ENCODE measurements around the gene APOL4. TPM values are rescaled to one million over a fixed set of nuclear protein-coding genes. Genes with fewer than 3 reads are reported as not detected.

APOL4 gene
- total RNA-seq, 1 donor: not detected

DNA sequence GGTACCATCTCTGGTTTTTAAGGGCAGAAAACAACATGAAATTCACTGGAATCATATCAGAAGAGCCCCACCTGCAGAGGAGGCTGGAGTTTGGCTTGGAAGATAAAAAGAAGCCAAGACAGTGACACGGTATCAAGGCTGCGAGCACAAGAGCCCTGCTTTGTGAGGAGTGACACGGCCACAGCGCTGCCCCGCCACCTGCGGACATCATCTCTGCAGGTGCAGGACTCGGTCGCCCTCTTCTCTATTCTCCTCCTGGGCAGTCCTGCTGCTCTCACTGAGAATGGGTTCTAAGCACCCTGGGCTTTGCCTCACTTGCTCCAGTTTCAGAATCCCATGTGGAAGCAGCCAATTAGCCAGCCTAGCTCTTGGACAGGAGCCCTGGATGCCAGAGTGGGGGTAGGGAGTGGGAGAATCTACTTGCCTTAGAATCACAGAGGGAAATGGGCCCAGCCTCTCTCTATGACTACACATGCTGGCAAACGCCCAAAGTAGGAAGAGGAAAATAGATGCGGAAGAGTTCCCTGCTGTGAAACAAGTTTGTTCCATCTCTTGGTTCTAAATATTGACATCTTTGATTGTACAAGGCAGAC, 17.1 kb downstream of the APOL4 start:
- DNase-seq (ENCODE audit: low read depth): no peak
- TF ChIP-seq, protein P1, sequence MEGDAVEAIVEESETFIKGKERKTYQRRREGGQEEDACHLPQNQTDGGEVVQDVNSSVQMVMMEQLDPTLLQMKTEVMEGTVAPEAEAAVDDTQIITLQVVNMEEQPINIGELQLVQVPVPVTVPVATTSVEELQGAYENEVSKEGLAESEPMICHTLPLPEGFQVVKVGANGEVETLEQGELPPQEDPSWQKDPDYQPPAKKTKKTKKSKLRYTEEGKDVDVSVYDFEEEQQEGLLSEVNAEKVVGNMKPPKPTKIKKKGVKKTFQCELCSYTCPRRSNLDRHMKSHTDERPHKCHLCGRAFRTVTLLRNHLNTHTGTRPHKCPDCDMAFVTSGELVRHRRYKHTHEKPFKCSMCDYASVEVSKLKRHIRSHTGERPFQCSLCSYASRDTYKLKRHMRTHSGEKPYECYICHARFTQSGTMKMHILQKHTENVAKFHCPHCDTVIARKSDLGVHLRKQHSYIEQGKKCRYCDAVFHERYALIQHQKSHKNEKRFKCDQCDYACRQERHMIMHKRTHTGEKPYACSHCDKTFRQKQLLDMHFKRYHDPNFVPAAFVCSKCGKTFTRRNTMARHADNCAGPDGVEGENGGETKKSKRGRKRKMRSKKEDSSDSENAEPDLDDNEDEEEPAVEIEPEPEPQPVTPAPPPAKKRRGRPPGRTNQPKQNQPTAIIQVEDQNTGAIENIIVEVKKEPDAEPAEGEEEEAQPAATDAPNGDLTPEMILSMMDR (IDR thresholded peaks at IDR 0.05; ENCODE audit: insufficient read depth, low read depth, low read length): no peak
- no peak overlapping the region for H3K4me3 ChIP-seq (ENCODE audit: low read depth, low read length)

DNA sequence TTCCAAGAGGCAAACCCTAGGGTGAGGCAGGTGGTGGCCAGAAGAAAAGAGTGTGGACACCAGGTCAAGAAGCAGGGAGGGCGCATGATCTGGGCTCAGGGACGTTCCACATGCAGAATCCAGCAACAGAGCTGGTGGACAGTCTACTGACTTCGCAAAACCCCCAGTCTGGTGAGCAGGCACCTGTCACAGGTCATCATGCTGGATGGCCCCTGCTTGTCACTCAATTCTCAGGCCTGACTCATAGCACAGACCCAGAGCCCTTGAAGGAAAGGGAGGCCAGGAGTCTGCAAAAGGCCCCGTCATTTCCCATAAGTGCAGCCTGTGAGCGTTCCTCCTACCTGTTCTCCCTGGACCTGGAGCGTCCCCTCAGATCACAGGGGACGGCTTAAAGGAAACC, 18.2 kb downstream of the APOL4 start:
- no peak for DNase-seq (ENCODE audit: low read depth)
- TF ChIP-seq, protein P1 (IDR thresholded peaks at IDR 0.05; ENCODE audit: insufficient read depth, low read depth, low read length): no peak
- H3K4me3 ChIP-seq (ENCODE audit: low read depth, low read length): no peak overlapping the region

DNA sequence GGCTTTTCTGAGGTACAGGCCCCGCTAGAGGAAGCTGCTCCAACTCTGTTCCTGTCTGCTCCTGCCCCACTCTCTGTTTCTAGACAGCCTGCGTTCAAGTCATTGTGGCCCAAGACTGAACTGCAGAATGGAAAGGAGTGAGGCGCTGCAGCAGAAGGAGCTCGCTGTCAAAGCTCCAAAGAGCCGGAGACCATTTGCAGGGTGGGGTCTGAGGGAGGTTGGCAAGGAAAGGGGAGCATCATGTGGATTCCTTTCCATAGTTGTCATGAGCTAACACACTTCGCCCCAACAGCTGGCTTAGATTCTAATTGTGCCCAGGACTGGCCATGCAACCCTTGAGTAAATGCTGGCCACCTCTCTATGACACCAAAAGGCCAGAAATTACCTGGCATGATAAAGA, 18.8 kb downstream of the APOL4 start:
- no peak overlapping the region for H3K4me3 ChIP-seq (ENCODE audit: low read depth, low read length)
- no peak for DNase-seq (ENCODE audit: low read depth)
- TF ChIP-seq, protein P1 (IDR thresholded peaks at IDR 0.05; ENCODE audit: insufficient read depth, low read depth, low read length): no peak

DNA sequence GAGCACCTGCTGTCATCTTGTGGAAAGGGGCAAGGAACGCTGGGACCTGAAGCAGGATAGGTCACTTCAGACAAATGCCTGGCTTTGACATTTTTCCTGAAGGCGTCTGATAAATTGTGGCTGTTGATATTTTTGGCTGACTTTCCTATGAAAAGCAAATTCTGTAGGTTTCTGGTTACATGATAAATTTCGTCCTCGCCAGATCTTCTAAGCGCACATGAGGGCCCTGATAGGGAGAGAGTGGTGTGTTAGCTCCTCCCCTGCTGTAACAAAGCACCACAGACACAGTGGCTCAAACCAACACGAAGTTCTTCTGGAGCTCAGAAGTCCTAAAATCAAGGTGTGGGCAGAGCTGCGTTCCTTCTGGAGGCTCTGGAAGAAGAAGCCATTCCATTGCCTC, 19.6 kb downstream of the APOL4 start:
- H3K4me3 ChIP-seq (ENCODE audit: low read depth, low read length): no peak overlapping the region
- no peak for DNase-seq (ENCODE audit: low read depth)
- TF ChIP-seq, protein P1 (IDR thresholded peaks at IDR 0.05; ENCODE audit: insufficient read depth, low read depth, low read length): no peak

DNA sequence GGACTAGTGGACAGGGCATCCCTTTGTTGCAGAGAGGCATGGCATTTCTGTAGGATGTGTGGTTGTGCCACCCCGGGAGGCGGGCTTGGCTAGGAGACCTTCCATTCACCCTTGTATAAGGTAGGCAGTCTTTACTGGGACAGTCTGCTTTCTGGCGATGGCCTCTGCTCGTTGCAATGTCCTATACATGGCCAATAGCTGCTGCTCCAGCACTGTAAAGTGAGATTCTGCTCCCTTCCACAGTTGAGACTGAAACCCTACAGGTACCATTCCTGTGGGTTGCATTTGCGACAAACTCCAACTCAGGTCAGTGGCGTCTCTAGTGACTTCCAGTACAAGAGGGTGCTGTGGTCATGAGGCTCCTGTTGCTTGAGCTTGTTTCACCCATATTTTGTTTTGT, 20.7 kb downstream of the APOL4 start:
- TF ChIP-seq, protein P1 (IDR thresholded peaks at IDR 0.05; ENCODE audit: insufficient read depth, low read depth, low read length): no peak
- no peak for DNase-seq (ENCODE audit: low read depth)
- H3K4me3 ChIP-seq (ENCODE audit: low read depth, low read length): no peak overlapping the region

DNA sequence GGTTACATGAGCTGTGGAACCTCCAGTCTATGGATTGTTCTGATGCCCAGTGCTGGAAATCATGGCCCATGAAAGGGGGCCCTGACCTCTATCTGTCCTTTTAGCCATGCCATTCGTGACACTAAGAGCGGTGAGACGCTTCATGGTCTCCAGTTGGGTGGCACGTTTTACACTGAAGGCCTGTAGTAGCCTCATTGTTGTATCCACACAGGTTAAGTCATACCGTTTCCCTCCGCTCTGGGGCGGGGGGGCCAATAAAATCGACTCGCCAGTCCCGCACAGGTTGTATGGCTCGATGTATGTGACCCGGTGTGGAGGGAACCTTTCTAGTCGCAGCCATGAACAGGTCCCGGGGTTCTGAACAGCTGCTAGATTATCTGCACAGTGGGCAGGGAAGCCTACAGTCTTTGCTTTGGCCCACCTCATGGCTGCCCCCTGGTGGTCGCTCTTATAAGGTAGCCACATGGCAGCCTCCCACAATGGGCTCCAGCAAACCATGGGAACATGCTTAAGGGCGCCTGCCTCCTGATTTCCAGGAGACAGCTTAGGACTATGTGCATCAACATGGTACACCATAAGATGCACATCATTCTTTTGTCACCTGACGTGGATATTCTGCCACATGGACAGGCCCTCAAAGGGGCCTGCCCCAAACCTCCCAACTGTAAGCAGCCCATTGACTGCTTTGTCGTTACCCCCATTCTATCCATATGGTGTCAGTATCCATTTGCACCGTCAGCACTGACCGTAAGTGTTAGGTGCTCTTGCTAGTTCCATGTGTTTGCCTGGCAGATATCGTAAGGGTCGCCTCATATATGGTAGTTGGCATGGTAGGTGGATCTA, 21.4 kb downstream of the APOL4 start:
- TF ChIP-seq, protein P1 (IDR thresholded peaks at IDR 0.05; ENCODE audit: insufficient read depth, low read depth, low read length): peak; percentile 83
- H3K4me3 ChIP-seq (ENCODE audit: low read depth, low read length): no peak overlapping the region
- peak; percentile 77 for DNase-seq (ENCODE audit: low read depth)
